Omental fat pad (tissue), 4 donors: Measurements from ENCODE around the gene DHRS1. TPM values are rescaled to one million over a fixed set of nuclear protein-coding genes. Genes with fewer than 3 reads are reported as not detected.

Experiments
- ATAC-seq: fragments of 150-250 bp; one replicate; pipeline ENCODE4 v1.9.1; 2016; ENCODE audit warnings: mild to moderate bottlenecking, moderate library complexity; ENCODE audit not compliant: low FRiP score
- DNase-seq: peaks from one replicate; pipeline ENCODE4 v3.0.0-alpha.2; 2019; ENCODE audit warnings: low spot score
- total RNA-seq, 4 donors: library from RNA; depleted of rRNA; stranded (reverse); fragments of >200 nt; gene quantifications; one replicate each; pipeline ENCODE4 v1.1.0, GENCODE V29; 2016
- TF ChIP-seq, protein P1 (sequence below), 3 donors: fragments of 450-650 bp; IDR thresholded peaks; one replicate each; pipeline ENCODE4 v1.5.1; 2016 to 2017; ENCODE audit warnings: antibody characterized with exemption in 3 of 3, mild to moderate bottlenecking in 3 of 3, moderate library complexity in 2 of 3

The DHRS1 gene
- total RNA-seq, 4 donors from 2014 or later, result 14.3 to 42.5 (median 23.7) TPM

DNA sequence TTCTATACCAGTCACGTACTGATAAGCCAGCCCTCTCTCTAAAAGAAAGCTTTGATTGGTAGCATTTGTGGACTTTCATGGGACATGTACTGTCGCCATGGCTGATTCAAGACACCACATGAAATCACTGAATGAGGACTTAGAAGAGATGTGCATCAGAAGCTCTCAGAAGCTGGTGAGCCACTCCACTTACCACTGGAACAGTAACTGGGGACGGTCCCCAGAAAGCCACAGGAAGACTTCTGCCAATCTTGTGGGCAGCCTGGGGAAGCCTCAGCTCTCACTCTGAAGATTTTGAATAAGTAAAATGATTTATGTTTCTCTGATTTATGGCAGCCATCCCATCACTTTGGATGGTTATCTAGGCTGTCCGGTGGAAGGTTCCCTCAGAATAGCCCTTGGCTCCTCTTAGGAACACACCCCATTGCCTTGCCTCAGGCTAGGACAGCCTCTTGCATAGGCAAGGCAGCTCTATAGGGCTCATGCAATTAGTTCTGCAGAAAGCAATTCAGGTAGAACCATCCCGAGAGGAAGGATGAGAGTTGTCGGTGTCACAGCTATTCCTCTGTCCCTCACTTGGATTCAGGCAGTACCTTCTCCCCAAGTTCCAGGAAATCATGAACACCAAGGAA lies 9.8 kb downstream of the DHRS1 start:
- ATAC-seq, result no peak
- TF ChIP-seq, protein P1, sequence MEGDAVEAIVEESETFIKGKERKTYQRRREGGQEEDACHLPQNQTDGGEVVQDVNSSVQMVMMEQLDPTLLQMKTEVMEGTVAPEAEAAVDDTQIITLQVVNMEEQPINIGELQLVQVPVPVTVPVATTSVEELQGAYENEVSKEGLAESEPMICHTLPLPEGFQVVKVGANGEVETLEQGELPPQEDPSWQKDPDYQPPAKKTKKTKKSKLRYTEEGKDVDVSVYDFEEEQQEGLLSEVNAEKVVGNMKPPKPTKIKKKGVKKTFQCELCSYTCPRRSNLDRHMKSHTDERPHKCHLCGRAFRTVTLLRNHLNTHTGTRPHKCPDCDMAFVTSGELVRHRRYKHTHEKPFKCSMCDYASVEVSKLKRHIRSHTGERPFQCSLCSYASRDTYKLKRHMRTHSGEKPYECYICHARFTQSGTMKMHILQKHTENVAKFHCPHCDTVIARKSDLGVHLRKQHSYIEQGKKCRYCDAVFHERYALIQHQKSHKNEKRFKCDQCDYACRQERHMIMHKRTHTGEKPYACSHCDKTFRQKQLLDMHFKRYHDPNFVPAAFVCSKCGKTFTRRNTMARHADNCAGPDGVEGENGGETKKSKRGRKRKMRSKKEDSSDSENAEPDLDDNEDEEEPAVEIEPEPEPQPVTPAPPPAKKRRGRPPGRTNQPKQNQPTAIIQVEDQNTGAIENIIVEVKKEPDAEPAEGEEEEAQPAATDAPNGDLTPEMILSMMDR (IDR thresholded peaks at IDR 0.05), result no peak
- no peak for DNase-seq

DNA sequence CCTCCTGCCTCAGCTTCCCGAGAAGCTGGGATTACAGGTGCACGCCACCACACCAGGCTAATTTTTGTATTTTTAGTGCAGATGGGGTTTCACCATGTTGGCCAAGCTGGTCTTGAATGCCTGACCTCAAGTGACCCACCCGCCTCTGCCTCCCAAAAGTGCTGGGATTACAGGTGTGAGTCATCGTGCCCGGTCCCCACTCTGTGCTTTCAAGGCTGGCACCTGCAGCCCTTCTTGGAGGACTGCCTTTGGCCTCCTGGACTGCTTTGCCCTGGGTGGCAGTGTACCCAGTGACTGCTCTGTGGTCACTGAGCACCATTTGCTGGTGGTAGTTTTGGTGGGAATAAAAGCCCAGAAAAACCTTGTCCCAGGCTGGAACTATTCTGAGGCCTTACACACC lies 12.6 kb downstream of the DHRS1 start:
- TF ChIP-seq, protein P1 (IDR thresholded peaks at IDR 0.05), result no peak
- ATAC-seq (no peak), DNase-seq (no peak)

DNA sequence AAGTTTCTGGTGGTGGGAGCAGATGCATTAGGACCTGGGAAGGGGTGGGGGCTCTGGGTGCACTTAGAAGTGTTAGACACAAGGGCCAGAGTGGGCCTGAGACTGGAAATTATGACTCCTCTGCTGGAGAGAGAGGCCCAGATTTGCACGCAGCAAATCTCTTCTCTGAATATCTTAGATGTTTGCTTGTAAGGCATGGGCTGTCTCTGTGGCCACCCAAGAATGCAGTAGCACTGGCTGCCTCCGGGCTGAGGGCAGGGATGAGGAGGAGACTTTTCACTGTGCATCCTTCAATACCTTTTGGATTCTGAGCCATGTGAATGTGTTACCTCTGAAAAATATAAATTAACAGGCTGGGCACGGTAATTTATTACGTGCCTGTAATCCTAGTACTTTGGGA lies 14.2 kb downstream of the DHRS1 start:
- ATAC-seq (no peak), DNase-seq (no peak)
- TF ChIP-seq, protein P1 (IDR thresholded peaks at IDR 0.05), result no peak

DNA sequence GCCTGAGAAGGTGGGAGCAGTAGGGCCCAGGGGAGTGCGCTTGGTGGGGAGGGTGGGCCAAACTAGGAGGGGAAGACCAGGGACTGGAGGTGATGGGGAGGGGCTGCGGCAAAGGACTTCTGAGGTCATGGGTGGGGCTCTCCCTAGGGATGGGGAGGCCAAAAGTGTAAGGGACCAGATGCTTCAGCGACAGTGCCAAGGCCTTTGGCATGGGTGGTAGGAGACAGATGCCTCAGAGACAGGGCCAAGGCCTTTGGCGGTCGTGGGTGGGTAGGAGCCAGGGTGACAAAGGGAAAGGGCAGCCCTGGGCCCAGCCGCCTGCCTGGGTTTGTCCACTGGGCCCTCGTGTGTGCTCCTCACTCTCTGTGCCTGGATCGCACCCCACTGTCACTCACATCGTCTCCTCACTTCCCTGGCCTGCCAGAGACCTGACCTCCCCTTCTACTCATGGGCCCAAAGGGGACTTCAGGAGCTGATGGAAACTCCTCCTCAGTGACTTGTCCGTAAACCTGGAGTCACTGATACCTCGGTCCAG lies 15.0 kb downstream of the DHRS1 start:
- no peak for DNase-seq
- TF ChIP-seq, protein P1 (IDR thresholded peaks at IDR 0.05), result no peak
- no peak for ATAC-seq

DNA sequence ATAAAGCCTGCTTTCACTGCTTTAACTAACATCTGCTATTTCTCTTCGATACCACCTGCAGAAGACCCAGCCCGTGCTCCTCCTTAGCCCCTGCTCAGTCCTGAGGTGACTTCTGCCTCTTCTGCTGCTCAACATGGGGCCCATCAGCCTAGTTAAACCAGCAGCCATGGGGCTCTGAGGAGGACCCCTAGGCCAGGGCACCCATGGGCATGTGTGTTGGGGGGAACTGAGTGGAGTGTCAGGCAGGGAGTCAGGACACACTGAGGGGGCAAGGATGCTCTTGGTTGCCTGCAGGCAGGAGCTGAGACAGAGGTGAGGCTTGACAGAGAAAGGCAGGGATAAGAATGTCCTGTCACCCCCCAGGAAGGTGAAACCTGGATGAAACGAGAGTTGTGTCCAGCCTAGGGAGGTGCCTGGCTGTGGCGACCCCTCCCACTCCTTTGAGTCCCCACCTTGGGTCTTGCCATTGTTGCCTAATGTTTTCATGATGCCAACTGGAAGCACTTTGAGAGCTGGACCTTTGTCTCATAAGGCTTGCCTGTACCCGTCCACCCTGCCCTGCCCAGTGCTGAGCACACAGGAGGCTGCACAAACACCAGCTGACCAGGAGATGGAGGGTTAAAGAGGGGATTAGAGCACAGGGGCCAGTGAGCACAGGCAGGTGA lies 15.7 kb downstream of the DHRS1 start:
- ATAC-seq (no peak), DNase-seq (no peak)
- TF ChIP-seq, protein P1 (IDR thresholded peaks at IDR 0.05), result no peak

DNA sequence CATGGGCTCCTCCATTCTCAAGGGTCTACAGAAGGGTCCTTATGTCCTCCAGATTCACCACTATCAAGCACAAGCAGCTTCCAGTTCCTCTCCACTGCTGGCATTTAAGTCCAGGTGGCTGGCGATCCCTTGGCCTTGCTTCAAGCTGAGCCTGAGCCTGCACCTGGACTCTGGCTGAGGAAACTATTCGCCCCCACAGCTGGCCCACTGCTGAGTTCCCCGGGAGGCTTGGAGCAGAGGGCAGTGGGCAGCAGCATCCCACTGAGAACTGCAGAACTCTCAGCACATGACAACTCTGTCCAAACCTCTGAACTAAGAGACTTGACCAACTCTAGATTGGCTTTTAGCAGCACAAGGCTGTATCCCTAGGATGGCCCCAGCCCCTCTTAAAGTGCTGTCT lies 16.8 kb downstream of the DHRS1 start:
- ATAC-seq (no peak), DNase-seq (no peak)
- TF ChIP-seq, protein P1 (IDR thresholded peaks at IDR 0.05), result no peak

DNA sequence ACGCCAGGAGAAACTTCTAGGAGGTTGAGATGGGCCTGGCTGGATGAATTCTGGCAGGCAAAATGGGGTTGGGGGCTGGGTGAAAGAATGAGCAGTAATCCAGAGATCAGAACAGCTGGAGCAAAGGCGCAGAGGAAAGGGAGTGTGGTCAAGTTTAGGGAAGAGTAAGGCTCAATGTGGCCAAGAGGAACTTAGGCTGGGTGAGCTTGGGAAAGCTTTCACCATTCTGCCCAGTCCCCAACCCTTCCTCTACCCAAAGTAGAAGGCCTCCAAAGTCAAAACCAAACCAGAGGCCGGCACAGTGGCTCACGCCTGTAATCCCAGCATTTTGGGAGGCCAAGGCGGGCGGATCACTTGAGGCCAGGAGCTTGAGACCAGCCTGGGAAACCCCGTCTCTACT lies 17.9 kb downstream of the DHRS1 start:
- no peak for ATAC-seq
- TF ChIP-seq, protein P1 (IDR thresholded peaks at IDR 0.05), result no peak
- DNase-seq, result no peak
